Activated naive CD4-positive, alpha-beta T cell (primary cell): ENCODE results near the gene CCNQ.
A peak's percentile ranks its signal among the peaks of the same experiment; 100 is the strongest.
"Not testable (repeated sequence)": the region's sequence is repeated elsewhere in the genome, so short reads cannot be mapped to it uniquely, and the experiment has no call there.

Experiments used
- DNase-seq, 4 experiments: peaks; one replicate each; lab custom pipeline; 2025; lab: John Stamatoyannopoulos, UW

The CCNQ gene

GRCh38 chrX:153623310-153624029, 24.5 kb upstream of the CCNQ start:
- no peak for DNase-seq

GRCh38 chrX:153622661-153623309, 23.8 kb upstream of the CCNQ start:
- DNase-seq, result no peak

- DNase-seq, result no peak
These were observed 23.1 kb upstream of the CCNQ start for GRCh38 chrX:153621949-153622598.

- DNase-seq, result no peak
These were observed 21.6 kb upstream of the CCNQ start for GRCh38 chrX:153620576-153620975.

DNA sequence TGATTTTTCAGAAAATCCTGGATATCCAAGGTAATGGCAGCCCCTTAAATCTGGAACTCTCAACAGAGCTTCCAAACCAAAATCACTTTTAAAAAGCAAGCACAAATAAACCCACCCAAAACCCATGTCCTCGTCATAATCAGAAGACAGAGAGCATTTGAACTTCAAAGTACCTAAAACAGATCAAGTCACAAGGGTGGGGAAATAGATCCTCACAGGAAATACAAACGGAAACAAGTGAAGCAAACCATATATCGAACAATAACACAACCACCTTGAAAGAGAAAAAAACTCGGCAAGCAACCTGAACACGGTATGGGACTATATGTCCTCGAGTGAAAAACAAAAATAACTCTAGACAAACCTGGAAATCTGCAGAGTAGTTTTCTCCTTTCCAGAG, 15.9 kb upstream of the CCNQ start:
- DNase-seq, result no peak

- no peak for DNase-seq
These were observed 13.5 kb upstream of the CCNQ start for GRCh38 chrX:153612413-153612812.

- DNase-seq, result no peak
These were observed 12.6 kb upstream of the CCNQ start for GRCh38 chrX:153611298-153612095.

- DNase-seq, result no peak
These were observed 11.9 kb upstream of the CCNQ start for GRCh38 chrX:153610836-153611213.

- peak; percentile 42 to 76 (median 56) for DNase-seq
These were observed 11.2 kb upstream of the CCNQ start for GRCh38 chrX:153609917-153610835.

GRCh38 chrX:153608806-153609205, 9.9 kb upstream of the CCNQ start:
- no peak for DNase-seq

DNA sequence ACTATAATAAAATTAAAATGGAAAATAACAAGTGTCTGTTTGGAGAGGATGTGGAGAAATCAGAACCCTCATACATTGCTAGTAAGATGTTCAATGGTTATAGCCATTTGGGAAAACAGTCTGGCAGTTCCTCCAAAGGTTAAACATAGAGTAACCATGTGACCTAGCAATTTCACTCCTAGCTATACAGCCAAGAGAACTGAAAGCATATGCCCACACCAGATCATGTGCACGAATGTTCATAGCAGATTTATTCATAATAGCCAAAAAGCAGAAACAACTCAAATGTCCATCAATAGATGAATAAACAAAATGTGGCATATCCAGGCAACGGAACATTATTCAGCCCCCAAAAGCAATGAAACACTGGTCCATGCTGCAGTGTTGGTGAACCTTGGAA, 9.4 kb upstream of the CCNQ start:
- DNase-seq, result no peak

- no peak for DNase-seq
These were observed 7.6 kb upstream of the CCNQ start for GRCh38 chrX:153606503-153606902.

GRCh38 chrX:153604666-153605380, 5.9 kb upstream of the CCNQ start:
- not testable (repeated sequence) for DNase-seq

DNA sequence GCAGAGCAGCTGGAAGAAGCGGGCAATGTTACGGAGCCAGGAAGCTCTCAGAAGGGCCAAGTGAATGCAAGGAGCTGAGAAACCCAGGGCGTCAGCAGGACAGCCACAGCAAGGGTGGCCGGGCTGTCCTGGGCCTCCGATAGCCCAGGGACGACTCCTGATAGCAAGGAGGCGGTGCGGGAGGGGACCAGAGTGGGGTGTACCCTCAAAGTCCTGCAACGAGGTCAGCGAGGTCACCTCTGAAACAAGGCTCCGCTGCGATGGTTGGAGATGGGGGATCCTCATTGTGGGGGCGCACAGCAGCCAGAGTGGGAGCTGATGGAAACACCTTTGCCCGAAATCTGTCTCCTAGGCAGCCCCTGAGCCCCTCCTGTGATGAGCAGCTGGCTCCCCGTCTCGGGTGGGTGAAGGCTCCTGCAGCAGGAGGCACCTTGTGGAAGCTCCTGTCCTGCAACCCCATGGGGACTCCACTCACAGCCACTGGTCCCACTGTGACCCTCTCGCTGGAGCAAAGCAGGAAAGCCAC, 4.3 kb upstream of the CCNQ start:
- no peak for DNase-seq

DNA sequence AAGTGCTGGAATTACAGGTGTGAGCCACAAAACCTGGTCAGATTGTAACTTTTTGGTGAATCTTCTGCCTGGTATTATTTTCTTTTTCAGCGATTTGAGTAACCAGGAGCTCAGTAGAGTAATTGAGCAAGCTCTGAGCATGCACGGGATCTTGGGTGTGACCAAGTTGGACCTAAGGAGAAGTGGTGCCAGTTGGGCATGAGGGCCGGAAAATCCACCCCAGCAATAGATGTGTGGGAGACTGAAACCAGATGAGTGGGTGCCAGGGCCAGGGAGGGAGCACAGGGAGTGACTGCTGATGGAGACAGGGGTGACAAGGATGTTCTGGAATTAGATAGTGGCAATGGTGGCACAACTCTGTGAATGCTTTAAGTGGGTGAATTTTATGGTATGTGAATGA, 3.7 kb upstream of the CCNQ start:
- no peak for DNase-seq

DNA sequence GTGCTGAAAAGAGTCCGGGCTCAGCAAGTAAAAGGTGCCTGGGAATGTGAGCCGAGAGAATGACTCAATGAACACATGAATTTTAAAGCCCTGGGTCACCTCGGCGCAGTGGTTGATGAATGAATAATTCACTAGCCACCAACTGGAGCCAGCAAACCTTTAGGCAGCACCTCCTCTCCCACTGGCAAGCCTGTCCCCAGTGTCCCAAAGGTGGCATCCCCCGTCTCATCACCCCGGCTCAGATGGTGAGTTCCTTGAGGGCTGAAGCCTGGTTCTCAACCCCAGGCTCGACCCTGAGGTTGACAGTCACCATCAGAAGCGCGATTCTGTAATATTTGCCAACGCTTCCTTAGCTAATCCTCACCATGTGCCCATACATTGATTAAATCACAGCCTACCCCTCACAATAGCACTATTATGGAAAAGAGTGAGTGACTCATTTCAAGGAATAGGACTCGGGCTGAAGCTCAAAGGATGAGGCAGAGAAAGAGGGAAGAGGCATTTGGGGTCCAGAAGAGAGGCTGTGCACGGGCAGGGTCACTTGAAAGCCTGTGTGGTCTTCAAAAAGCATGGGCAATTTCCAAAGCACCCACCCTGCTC, 2.7 kb upstream of the CCNQ start:
- DNase-seq, result no peak

DNA sequence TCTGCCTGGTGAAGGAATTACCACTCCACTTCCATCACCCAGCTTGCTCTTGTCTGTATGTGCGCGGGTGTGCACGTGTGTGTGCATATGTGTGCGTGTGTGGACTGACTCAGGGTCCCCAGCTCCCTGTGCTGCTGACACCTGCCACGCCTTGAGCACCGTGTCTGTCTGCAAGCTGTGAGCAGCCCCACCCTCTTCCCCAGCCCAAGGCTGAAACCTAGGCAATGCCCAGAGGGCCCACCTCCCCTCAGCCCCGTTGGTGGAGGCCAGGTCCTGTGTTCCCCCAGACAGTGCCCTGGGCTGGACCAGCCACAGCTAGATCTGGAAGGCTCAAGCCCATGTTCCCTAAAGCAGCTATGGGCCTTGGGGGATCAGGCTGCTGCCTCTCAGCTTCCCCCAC, 2.0 kb upstream of the CCNQ start:
- no peak for DNase-seq

DNA sequence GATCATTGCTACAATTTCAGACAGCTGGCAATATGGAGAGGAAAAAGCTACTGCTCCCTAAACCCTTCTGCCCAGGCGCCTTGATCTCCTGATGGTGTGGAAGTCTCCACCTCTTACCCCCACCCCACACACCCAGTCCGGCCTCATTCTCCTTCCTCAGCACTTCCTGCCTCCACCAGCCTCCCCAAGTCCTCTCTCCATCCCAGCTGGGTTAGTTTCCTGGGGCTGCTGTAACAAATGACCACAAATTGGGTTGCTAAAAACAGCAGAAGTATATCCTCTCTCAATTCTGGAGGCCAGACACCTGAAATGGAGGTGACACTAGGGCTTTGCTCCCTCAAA, 1.1 kb upstream of the CCNQ start:
- no peak for DNase-seq

GRCh38 chrX:153599192-153600031, 473 bp upstream of the CCNQ start:
- peak; percentile 31 to 82 (median 60) for DNase-seq
